ENCODE results near the gene GCKR.

GCKR gene

DNA sequence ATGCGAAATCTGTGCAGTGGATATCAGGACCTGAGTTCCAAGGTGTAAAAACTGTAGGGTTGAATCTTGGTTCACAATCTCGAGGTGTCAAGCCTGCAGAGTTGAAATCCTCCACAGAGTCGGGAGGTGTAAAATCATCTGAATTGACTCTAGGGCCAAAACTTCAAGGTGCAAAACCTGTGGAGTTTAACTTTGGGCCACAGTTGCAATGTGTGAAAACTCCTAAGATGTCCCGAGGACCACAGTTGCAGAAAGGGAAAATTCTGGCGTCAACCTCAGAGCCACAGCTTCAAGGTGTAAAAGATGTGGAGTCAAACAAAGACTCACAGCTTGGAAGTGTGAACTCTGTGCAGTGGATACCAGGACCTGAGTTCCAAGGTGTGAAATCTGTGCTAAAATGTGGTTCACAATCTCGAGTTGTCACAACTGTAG, 76.4 kb downstream of the GCKR start:
- Histone ChIP-seq H3K9me3 (no peaks in the 10 kb centered on the region), H3K4me1 (ENCODE audit: control insufficient read depth in 1 of 2, insufficient read depth in 1 of 2, low read depth in 1 of 2, low read length in 1 of 2) (no peaks in the 10 kb centered on the region), H3K27ac (no peak overlapping the region), H3K36me3 (no peaks in the 10 kb centered on the region), H3K27me3 (peaks cover 47% of the 10 kb centered on the region), H3K4me3 (ENCODE audit: low read depth in 1 of 2, low read length in 1 of 2) (no peak overlapping the region)
- TF ChIP-seq, protein P1, sequence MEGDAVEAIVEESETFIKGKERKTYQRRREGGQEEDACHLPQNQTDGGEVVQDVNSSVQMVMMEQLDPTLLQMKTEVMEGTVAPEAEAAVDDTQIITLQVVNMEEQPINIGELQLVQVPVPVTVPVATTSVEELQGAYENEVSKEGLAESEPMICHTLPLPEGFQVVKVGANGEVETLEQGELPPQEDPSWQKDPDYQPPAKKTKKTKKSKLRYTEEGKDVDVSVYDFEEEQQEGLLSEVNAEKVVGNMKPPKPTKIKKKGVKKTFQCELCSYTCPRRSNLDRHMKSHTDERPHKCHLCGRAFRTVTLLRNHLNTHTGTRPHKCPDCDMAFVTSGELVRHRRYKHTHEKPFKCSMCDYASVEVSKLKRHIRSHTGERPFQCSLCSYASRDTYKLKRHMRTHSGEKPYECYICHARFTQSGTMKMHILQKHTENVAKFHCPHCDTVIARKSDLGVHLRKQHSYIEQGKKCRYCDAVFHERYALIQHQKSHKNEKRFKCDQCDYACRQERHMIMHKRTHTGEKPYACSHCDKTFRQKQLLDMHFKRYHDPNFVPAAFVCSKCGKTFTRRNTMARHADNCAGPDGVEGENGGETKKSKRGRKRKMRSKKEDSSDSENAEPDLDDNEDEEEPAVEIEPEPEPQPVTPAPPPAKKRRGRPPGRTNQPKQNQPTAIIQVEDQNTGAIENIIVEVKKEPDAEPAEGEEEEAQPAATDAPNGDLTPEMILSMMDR (IDR thresholded peaks at IDR 0.05) = no peak

Data from neutrophil (primary cell).